ENCODE data around the gene PRRG1.
A peak's percentile ranks its signal among the peaks of the same experiment; 100 is the strongest.
"Not testable (repeated sequence)": the region's sequence is repeated elsewhere in the genome, so short reads cannot be mapped to it uniquely, and the experiment has no call there.

Gene PRRG1

DNA sequence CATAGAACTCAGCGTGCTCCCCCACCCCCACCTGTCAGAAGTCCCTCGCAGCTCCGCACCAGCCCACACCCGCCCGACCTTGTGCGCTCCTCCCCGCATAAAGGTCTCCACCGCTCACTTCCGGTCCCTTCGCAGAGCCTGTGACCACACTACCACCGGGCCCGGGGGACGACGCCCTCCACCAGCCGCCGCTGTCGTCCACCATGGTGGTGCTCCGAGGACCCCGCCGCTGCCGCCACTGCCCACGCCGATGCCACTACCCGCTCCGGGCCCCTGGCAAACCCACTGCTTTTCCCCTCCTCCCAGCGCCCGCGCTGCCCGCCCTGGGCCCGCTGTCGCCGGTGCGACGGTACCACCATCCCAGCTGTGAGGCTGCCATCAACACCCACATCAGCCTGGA, 142.5 kb downstream of the PRRG1 start:
- H3K27me3 ChIP-seq (ENCODE audit: insufficient read depth, low read length, poor library complexity): no peaks in the 10 kb centered on the region
- H2AK5ac ChIP-seq (ENCODE audit: low read length): no peak overlapping the region
- H2BK5ac ChIP-seq (ENCODE audit: low read length): no peak overlapping the region
- no peak for DNase-seq
- H3K4me3 ChIP-seq (ENCODE audit: low read length): no peak overlapping the region
- no peak overlapping the region for H2BK120ac ChIP-seq (ENCODE audit: low read depth, low read length)
- H2BK15ac ChIP-seq (replicated peaks; ENCODE audit: low read depth): no peak overlapping the region
- no peak overlapping the region for H3K4me2 ChIP-seq (ENCODE audit: low read length)
- H3K23ac ChIP-seq (ENCODE audit: low read length): no peak overlapping the region
- H3K27ac ChIP-seq (ENCODE audit: low read depth, low read length): no peak overlapping the region
- no peak overlapping the region for H4K8ac ChIP-seq (ENCODE audit: low read depth, low read length)
- H3K4ac ChIP-seq (ENCODE audit: low read depth, low read length): no peak overlapping the region
- WGBS (ENCODE audit: extremely low coverage, insufficient coverage, low lambda C conversion rate): no CpG with 5 or more reads among the region's 34 CpGs
- H3K79me2 ChIP-seq (ENCODE audit: control insufficient read depth, insufficient read depth, low read length): no peaks in the 10 kb centered on the region
- no peaks in the 10 kb centered on the region for H3K79me1 ChIP-seq (ENCODE audit: low read length)
- no peak overlapping the region for H4K5ac ChIP-seq (ENCODE audit: low read length)
- H3K9ac ChIP-seq (ENCODE audit: low read length): no peak overlapping the region
- H3K36me3 ChIP-seq (ENCODE audit: control insufficient read depth, insufficient read depth, low read length): no peaks in the 10 kb centered on the region
- no peaks in the 10 kb centered on the region for H3K4me1 ChIP-seq (ENCODE audit: control insufficient read depth, low read depth, low read length)
- no peak overlapping the region for H3K56ac ChIP-seq (ENCODE audit: low read length)
- no peak overlapping the region for H3K18ac ChIP-seq (ENCODE audit: low read length)

DNA sequence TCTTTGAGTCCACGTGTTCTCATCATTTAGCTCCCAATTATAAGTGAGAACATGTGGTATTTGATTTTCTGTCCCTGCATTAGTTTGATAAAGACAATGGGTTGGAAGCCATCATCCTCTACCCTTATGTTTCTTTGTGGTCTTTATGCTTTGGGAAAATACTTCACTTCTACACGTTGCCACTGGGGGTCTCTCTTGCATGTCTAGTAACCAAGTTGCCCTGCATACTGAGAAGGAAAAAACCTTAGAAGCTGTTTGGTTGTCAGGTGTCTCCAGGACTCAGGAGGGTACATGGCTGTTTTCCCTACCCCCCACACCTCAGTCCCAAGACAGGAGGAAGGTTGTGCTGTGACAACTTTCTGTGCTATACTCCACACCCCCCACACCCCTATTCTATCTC, 146.6 kb downstream of the PRRG1 start:
- not testable (repeated sequence) for H2BK120ac ChIP-seq (ENCODE audit: low read depth, low read length); H3K27ac ChIP-seq (ENCODE audit: low read depth, low read length); H3K79me1 ChIP-seq (ENCODE audit: low read length); H2BK15ac ChIP-seq (replicated peaks; ENCODE audit: low read depth); H2AK5ac ChIP-seq (ENCODE audit: low read length); H3K4me2 ChIP-seq (ENCODE audit: low read length); H3K23ac ChIP-seq (ENCODE audit: low read length); H4K5ac ChIP-seq (ENCODE audit: low read length); H2BK5ac ChIP-seq (ENCODE audit: low read length); H3K4ac ChIP-seq (ENCODE audit: low read depth, low read length); H3K36me3 ChIP-seq (ENCODE audit: control insufficient read depth, insufficient read depth, low read length); H3K4me1 ChIP-seq (ENCODE audit: control insufficient read depth, low read depth, low read length); H3K4me3 ChIP-seq (ENCODE audit: low read length); H3K27me3 ChIP-seq (ENCODE audit: insufficient read depth, low read length, poor library complexity); H4K8ac ChIP-seq (ENCODE audit: low read depth, low read length); H3K56ac ChIP-seq (ENCODE audit: low read length); H3K18ac ChIP-seq (ENCODE audit: low read length); H3K9ac ChIP-seq (ENCODE audit: low read length); H3K79me2 ChIP-seq (ENCODE audit: control insufficient read depth, insufficient read depth, low read length)
- WGBS (ENCODE audit: extremely low coverage, insufficient coverage, low lambda C conversion rate): no CpG with 5 or more reads among the region's 2 CpGs
- DNase-seq: peak; percentile 47

DNA sequence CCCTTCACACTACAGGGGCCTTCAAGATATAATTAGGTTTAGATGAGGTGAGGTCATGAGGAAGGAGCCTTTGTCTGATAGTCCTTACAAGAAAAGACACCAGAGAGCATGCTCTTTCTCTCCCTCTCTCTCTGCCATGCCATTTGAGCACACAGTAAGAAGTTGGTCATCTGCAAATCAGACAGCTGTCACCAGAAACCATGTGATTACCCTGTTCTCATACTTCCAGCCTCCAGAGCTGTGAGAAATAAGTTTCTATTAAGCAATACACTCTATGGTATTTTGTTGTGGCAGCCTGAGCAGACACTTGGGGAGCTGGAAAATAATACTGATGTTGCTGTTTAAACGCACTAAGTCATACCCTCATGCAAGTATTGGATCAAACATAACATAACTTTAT, 148.0 kb downstream of the PRRG1 start:
- not testable (repeated sequence) for H3K4ac ChIP-seq (ENCODE audit: low read depth, low read length); H3K56ac ChIP-seq (ENCODE audit: low read length); H2AK5ac ChIP-seq (ENCODE audit: low read length); H3K9ac ChIP-seq (ENCODE audit: low read length); DNase-seq; H2BK120ac ChIP-seq (ENCODE audit: low read depth, low read length); H4K5ac ChIP-seq (ENCODE audit: low read length); H3K18ac ChIP-seq (ENCODE audit: low read length); H4K8ac ChIP-seq (ENCODE audit: low read depth, low read length); H3K4me3 ChIP-seq (ENCODE audit: low read length); H2BK15ac ChIP-seq (replicated peaks; ENCODE audit: low read depth); H3K79me2 ChIP-seq (ENCODE audit: control insufficient read depth, insufficient read depth, low read length); H2BK5ac ChIP-seq (ENCODE audit: low read length); H3K27me3 ChIP-seq (ENCODE audit: insufficient read depth, low read length, poor library complexity); H3K36me3 ChIP-seq (ENCODE audit: control insufficient read depth, insufficient read depth, low read length); H3K27ac ChIP-seq (ENCODE audit: low read depth, low read length); H3K4me2 ChIP-seq (ENCODE audit: low read length); H3K79me1 ChIP-seq (ENCODE audit: low read length); H3K4me1 ChIP-seq (ENCODE audit: control insufficient read depth, low read depth, low read length); H3K23ac ChIP-seq (ENCODE audit: low read length)
- no CpG with 5 or more reads among the region's 1 CpG for WGBS (ENCODE audit: extremely low coverage, insufficient coverage, low lambda C conversion rate)

DNA sequence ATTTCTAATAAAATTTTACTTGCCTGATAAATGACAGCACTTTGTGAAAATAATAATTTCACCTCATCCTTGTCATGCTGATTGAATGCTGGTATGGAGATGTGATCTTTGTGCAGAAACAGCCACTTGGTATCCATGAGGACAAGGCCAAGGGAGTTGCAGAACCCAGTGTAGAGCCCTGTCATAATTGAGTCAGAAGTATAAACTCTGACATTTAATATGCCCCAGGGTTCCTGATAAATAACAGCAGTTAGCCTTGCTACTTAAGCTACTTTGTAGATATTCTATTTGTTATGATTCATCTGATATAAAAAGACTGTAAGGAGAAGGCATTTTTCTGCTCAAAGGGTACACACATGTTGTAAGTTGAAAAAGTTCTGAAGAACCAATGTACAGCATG, 149.2 kb downstream of the PRRG1 start:
- H2BK5ac ChIP-seq (ENCODE audit: low read length); H3K4me2 ChIP-seq (ENCODE audit: low read length); H3K27ac ChIP-seq (ENCODE audit: low read depth, low read length); H3K79me1 ChIP-seq (ENCODE audit: low read length); H3K18ac ChIP-seq (ENCODE audit: low read length); H3K56ac ChIP-seq (ENCODE audit: low read length); H3K27me3 ChIP-seq (ENCODE audit: insufficient read depth, low read length, poor library complexity); H3K9ac ChIP-seq (ENCODE audit: low read length); H4K8ac ChIP-seq (ENCODE audit: low read depth, low read length); H2BK15ac ChIP-seq (replicated peaks; ENCODE audit: low read depth); H2BK120ac ChIP-seq (ENCODE audit: low read depth, low read length); H3K4me1 ChIP-seq (ENCODE audit: control insufficient read depth, low read depth, low read length); H4K5ac ChIP-seq (ENCODE audit: low read length); H3K23ac ChIP-seq (ENCODE audit: low read length); H2AK5ac ChIP-seq (ENCODE audit: low read length); H3K79me2 ChIP-seq (ENCODE audit: control insufficient read depth, insufficient read depth, low read length); H3K36me3 ChIP-seq (ENCODE audit: control insufficient read depth, insufficient read depth, low read length); DNase-seq; H3K4ac ChIP-seq (ENCODE audit: low read depth, low read length); H3K4me3 ChIP-seq (ENCODE audit: low read length): not testable (repeated sequence)

DNA sequence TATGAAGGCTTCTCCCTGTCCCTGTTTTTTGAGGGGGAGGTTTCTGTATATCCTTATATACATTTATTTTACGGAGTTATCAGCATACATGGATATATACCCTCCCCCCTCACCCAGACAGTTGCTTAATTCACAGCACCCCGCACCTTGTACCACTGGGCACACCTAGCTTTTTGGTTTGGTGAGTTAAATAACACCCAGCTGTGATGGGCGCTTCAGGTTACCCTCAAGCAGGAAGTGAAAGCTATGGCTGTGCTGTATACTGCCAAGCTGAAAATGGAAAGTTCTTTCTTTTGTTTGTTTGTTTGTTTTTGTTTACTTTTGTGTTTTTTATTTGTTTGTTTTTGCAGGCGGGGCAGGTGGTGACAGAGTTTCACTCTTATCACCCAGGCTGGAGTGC, 150.5 kb downstream of the PRRG1 start:
- H3K4me2 ChIP-seq (ENCODE audit: low read length); H2AK5ac ChIP-seq (ENCODE audit: low read length); H3K56ac ChIP-seq (ENCODE audit: low read length); H3K36me3 ChIP-seq (ENCODE audit: control insufficient read depth, insufficient read depth, low read length); H3K23ac ChIP-seq (ENCODE audit: low read length); H3K4me1 ChIP-seq (ENCODE audit: control insufficient read depth, low read depth, low read length); H2BK120ac ChIP-seq (ENCODE audit: low read depth, low read length); H4K8ac ChIP-seq (ENCODE audit: low read depth, low read length); H2BK15ac ChIP-seq (replicated peaks; ENCODE audit: low read depth); H4K5ac ChIP-seq (ENCODE audit: low read length); H3K27ac ChIP-seq (ENCODE audit: low read depth, low read length); H3K79me2 ChIP-seq (ENCODE audit: control insufficient read depth, insufficient read depth, low read length); H3K79me1 ChIP-seq (ENCODE audit: low read length); H3K9ac ChIP-seq (ENCODE audit: low read length); H3K4ac ChIP-seq (ENCODE audit: low read depth, low read length); H2BK5ac ChIP-seq (ENCODE audit: low read length); H3K18ac ChIP-seq (ENCODE audit: low read length); DNase-seq; H3K4me3 ChIP-seq (ENCODE audit: low read length); H3K27me3 ChIP-seq (ENCODE audit: insufficient read depth, low read length, poor library complexity): not testable (repeated sequence)
- WGBS (ENCODE audit: extremely low coverage, insufficient coverage, low lambda C conversion rate): no CpG with 5 or more reads among the region's 4 CpGs

DNA sequence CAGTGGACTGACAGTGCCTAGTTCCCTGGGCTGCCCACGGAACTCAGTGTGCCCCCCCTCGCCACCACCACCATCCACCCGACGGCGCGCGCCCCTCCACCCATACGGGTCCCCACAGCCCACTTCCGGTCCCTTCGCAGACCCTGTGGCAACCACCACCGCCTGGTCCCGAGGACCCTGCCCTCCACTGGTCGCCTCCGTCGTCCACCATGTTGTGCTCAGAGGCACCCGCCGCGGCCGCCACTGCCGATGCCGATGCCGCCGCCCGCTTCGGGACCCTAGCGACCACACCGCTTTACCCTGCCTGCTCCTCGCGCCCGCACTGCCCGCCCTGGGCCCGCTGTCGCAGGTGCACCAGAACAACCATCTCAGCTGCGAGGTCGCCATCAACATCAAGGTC, 155.8 kb downstream of the PRRG1 start:
- Histone ChIP-seq H3K23ac (ENCODE audit: low read length) (no peak overlapping the region), H2BK15ac (replicated peaks; ENCODE audit: low read depth) (no peak overlapping the region), H3K56ac (ENCODE audit: low read length) (no peak overlapping the region), H2BK120ac (ENCODE audit: low read depth, low read length) (no peak overlapping the region), H3K18ac (ENCODE audit: low read length) (no peak overlapping the region), H4K5ac (ENCODE audit: low read length) (no peak overlapping the region), H2AK5ac (ENCODE audit: low read length) (no peak overlapping the region), H4K8ac (ENCODE audit: low read depth, low read length) (no peak overlapping the region), H3K9ac (ENCODE audit: low read length) (no peak overlapping the region), H3K4me1 (ENCODE audit: control insufficient read depth, low read depth, low read length) (no peaks in the 10 kb centered on the region), H3K4ac (ENCODE audit: low read depth, low read length) (no peak overlapping the region), H3K4me2 (ENCODE audit: low read length) (no peak overlapping the region), H3K36me3 (ENCODE audit: control insufficient read depth, insufficient read depth, low read length) (no peaks in the 10 kb centered on the region), H3K79me2 (ENCODE audit: control insufficient read depth, insufficient read depth, low read length) (no peaks in the 10 kb centered on the region), H3K27ac (ENCODE audit: low read depth, low read length) (no peak overlapping the region), H3K4me3 (ENCODE audit: low read length) (no peak overlapping the region), H3K79me1 (ENCODE audit: low read length) (no peaks in the 10 kb centered on the region), H2BK5ac (ENCODE audit: low read length) (no peak overlapping the region), H3K27me3 (ENCODE audit: insufficient read depth, low read length, poor library complexity) (no peaks in the 10 kb centered on the region)
- WGBS (ENCODE audit: extremely low coverage, insufficient coverage, low lambda C conversion rate): no CpG with 5 or more reads among the region's 35 CpGs
- DNase-seq: no peak
